SK-N-DZ (cell line): ENCODE results near the gene SLC35E2B. TPM values are rescaled to one million over a fixed set of nuclear protein-coding genes. Genes with fewer than 3 reads are reported as not detected.
"Not testable (repeated sequence)": the region's sequence is repeated elsewhere in the genome, so short reads cannot be mapped to it uniquely, and the experiment has no call there.

Source experiments
- DNase-seq: peaks from one replicate; pipeline ENCODE4 v3.0.0-alpha.2; 2015; ENCODE audit warnings: low spot score
- polyA plus RNA-seq, 2 experiments: library from polyadenylated mRNA; depleted of rRNA; stranded (reverse); fragments of >200 nt; gene quantifications; 2 replicates each; pipeline ENCODE4 v1.2.3, GENCODE V29; 2014

Gene SLC35E2B
- polyA plus RNA-seq (2014; cell fraction: cytosol; rRNA removed) = 26.9 and 32.3 TPM in 2 replicates
- polyA plus RNA-seq (2014; cell fraction: nucleus; rRNA removed) = 35.7 and 63.9 TPM in 2 replicates

GRCh38 chr1:1692714-1693647 lies at the start of gene SLC35E2B:
Gene SLC35E2B, minus strand, starts transcription at chr1:1692795. Its CDS starts 16,096 bp downstream, at chr1:1676699.
- peak; percentile 72 for DNase-seq

- not testable (repeated sequence) for DNase-seq
These were observed 48.4 kb upstream of the SLC35E2B start for GRCh38 chr1:1741013-1741412.

- DNase-seq = not testable (repeated sequence)
These were observed 46.3 kb upstream of the SLC35E2B start for GRCh38 chr1:1738799-1739337.

- not testable (repeated sequence) for DNase-seq
These were observed 45.3 kb upstream of the SLC35E2B start for GRCh38 chr1:1737675-1738590.

GRCh38 chr1:1732381-1732780 lies 39.8 kb upstream of the SLC35E2B start:
- DNase-seq = no peak

- no peak for DNase-seq
These were observed 38.3 kb upstream of the SLC35E2B start for GRCh38 chr1:1730870-1731269.

- not testable (repeated sequence) for DNase-seq
These were observed 37.6 kb upstream of the SLC35E2B start for GRCh38 chr1:1730230-1730629.

GRCh38 chr1:1729116-1729816 lies 36.7 kb upstream of the SLC35E2B start:
- not testable (repeated sequence) for DNase-seq

- DNase-seq = not testable (repeated sequence)
These were observed 35.9 kb upstream of the SLC35E2B start for GRCh38 chr1:1728308-1729005.

GRCh38 chr1:1727131-1727651 lies 34.6 kb upstream of the SLC35E2B start:
- not testable (repeated sequence) for DNase-seq

GRCh38 chr1:1726088-1726487 lies 33.5 kb upstream of the SLC35E2B start:
- DNase-seq = not testable (repeated sequence)

- DNase-seq = peak; percentile 97
These were observed 31.7 kb upstream of the SLC35E2B start, which contains the start of gene CDK11A for GRCh38 chr1:1724035-1724864. Gene CDK11A, minus strand, starts transcription at chr1:1724357. Its CDS starts 1,539 bp downstream, at chr1:1722818.

GRCh38 chr1:1721201-1721600 lies 28.6 kb upstream of the SLC35E2B start:
- no peak for DNase-seq

- DNase-seq = not testable (repeated sequence)
These were observed 22.7 kb upstream of the SLC35E2B start for GRCh38 chr1:1715109-1715883.

GRCh38 chr1:1707897-1708296 lies 15.3 kb upstream of the SLC35E2B start:
- not testable (repeated sequence) for DNase-seq

- not testable (repeated sequence) for DNase-seq
These were observed 14.6 kb upstream of the SLC35E2B start for GRCh38 chr1:1707241-1707640.

- not testable (repeated sequence) for DNase-seq
These were observed 13.0 kb upstream of the SLC35E2B start for GRCh38 chr1:1705623-1706022.
